ENCODE results near the gene TTYH3. TPM values are rescaled to one million over a fixed set of nuclear protein-coding genes. Genes with fewer than 3 reads are reported as not detected.

TTYH3 gene
- total and polyA plus RNA-seq, 2 of the 13 experiments (the other 11 are each of a cell fraction or from before 2014, with no cell fraction given) = 26.3 to 50.0 TPM

DNA sequence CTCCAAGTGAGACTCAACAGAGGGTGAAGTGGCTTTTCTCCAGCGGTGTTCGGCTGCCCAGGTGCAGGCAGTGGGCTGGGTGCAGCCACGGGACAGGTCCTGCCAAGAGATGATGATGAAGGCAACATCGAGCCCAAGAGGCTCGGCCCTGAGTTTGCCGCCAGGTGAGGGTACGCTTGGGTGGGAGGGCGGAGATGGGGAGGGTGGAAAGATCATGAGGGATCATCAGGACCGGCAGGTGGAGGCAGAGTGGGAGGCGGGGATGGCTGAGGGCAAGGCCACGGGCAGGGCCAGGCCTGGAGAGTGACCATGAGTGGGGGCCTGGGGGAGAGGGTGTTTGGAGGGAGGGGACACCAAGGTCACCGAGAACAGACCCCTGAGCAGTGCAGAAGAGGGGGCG lies 38.4 kb downstream of the TTYH3 start (continued):
- TF ChIP-seq, protein P1, sequence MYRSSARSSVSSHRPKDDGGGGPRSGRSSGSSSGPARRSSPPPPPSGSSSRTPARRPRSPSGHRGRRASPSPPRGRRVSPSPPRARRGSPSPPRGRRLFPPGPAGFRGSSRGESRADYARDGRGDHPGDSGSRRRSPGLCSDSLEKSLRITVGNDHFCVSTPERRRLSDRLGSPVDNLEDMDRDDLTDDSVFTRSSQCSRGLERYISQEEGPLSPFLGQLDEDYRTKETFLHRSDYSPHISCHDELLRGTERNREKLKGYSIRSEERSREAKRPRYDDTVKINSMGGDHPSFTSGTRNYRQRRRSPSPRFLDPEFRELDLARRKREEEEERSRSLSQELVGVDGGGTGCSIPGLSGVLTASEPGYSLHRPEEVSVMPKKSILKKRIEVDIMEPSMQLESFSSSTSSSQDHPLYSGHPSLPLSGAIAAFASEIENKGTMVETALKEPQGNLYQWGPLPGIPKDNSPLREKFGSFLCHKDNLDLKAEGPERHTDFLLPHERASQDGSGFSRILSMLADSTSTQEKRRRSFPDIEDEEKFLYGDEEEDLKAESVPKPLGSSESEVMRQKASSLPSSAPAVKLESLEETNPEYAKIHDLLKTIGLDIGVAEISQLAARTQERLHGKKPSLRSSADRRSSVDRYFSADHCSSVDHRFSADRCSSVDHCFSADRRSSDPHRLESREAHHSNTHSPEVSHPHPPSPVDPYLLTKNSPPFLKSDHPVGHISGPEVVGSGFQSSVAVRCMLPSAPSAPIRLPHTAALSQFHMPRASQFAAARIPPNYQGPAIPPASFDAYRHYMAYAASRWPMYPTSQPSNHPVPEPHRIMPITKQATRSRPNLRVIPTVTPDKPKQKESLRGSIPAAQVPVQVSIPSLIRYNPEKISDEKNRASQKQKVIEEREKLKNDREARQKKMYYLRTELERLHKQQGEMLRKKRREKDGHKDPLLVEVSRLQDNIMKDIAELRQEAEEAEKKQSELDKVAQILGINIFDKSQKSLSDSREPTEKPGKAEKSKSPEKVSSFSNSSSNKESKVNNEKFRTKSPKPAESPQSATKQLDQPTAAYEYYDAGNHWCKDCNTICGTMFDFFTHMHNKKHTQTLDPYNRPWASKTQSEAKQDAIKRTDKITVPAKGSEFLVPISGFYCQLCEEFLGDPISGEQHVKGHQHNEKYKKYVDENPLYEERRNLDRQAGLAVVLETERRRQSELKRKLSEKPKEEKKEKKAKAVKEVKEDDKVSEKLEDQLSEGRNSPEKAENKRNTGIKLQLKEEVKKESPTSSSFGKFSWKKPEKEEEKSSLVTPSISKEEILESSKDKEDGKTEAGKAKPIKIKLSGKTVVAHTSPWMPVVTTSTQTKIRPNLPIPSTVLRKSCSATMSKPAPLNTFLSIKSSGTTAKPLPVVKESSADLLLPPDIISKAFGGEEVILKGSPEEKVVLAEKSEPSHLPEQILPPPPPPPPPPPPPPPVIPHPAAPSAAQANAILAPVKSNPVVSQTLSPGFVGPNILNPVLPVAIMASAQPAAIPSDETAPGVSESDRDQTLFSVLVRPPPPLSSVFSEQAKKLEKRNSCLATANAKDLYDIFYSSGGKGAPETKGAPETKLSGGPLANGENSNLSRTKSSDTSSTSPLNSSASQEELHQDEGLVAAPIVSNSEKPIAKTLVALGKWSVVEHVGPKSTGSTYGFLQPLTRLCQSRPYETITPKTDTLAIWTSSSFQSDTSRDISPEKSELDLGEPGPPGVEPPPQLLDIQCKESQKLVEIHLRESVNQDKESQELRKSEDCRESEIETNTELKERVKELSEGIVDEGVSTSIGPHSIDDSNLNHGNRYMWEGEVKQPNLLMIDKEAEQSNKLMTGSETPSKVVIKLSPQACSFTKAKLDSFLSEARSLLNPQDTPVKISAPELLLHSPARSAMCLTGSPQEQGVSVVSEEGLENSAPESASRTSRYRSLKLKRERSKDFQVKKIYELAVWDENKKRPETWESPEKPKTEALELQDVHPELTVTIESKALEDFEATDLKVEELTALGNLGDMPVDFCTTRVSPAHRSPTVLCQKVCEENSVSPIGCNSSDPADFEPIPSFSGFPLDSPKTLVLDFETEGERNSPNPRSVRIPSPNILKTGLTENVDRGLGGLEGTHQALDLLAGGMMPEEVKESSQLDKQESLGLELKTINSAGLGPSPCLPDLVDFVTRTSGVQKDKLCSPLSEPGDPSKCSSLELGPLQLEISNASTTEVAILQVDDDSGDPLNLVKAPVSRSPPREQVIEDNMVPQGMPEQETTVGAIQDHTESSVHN (CRISPR knock-in tag; IDR thresholded peaks at IDR 0.05) = no peak
- TF ChIP-seq ZNF766 (CRISPR knock-in tag; IDR thresholded peaks at IDR 0.05; ENCODE audit: borderline replicate concordance) = no peak
- TF ChIP-seq ZNF382 (CRISPR knock-in tag; IDR thresholded peaks at IDR 0.05; ENCODE audit: borderline replicate concordance) = no peak

Measured in HepG2 (cell line).